HEK293T (cell line): ENCODE data around the gene AMN1.
"Not testable (repeated sequence)": the region's sequence is repeated elsewhere in the genome, so short reads cannot be mapped to it uniquely, and the experiment has no call there.

Experiments
- CTCF ChIA-PET: fragments of 350-600 bp; formaldehyde crosslinking; extraction: SDS; loops from one replicate; lab custom pipeline; 2021; ENCODE audit warnings: antibody characterized with exemption, inconsistent platforms; lab: Yijun Ruan, JAX
- POLR2A ChIA-PET: fragments of 350-600 bp; formaldehyde crosslinking; extraction: SDS; loops from one replicate; lab custom pipeline; 2020; ENCODE audit warnings: antibody characterized with exemption, inconsistent platforms; lab: Yijun Ruan, JAX
- DNase-seq: peaks from one replicate; pipeline ENCODE4 v3.0.0; 2012; ENCODE audit warnings: mixed read lengths; ENCODE audit errors: extremely low spot score
- ARNT ChIP-seq: fragments of 450-650 bp; IDR thresholded peaks from 2 replicates; pipeline ENCODE4 v1.6.1; 2017; ENCODE audit warnings: mild to moderate bottlenecking
- CTBP1 ChIP-seq: fragments of 450-650 bp; IDR thresholded peaks from 2 replicates; pipeline ENCODE4 v1.6.1; 2016; ENCODE audit warnings: borderline replicate concordance
- ELF4 ChIP-seq: fragments of 450-650 bp; IDR thresholded peaks from 2 replicates; pipeline ENCODE4 v1.6.1; 2017; ENCODE audit warnings: antibody characterized with exemption
- FOXA1 ChIP-seq: fragments of 450-650 bp; IDR thresholded peaks from 2 replicates; pipeline ENCODE4 v1.6.1; 2016; ENCODE audit warnings: mild to moderate bottlenecking
- FOXK2 ChIP-seq: fragments of 450-650 bp; IDR thresholded peaks from 2 replicates; pipeline ENCODE4 v1.6.1; 2016; ENCODE audit warnings: mild to moderate bottlenecking
- FOXM1 ChIP-seq: fragments of 450-650 bp; IDR thresholded peaks from 2 replicates; pipeline ENCODE4 v1.6.1; 2017; ENCODE audit warnings: mild to moderate bottlenecking, borderline replicate concordance
- HDGF ChIP-seq: fragments of 450-650 bp; IDR thresholded peaks from 2 replicates; pipeline ENCODE4 v1.6.1; 2017; ENCODE audit warnings: antibody characterized with exemption, borderline replicate concordance
- L3MBTL2 ChIP-seq: fragments of 450-650 bp; conservative IDR thresholded peaks from 2 replicates; pipeline ENCODE4 v1.6.1; 2016; ENCODE audit warnings: mild to moderate bottlenecking
- LEF1 ChIP-seq: fragments of 450-650 bp; IDR thresholded peaks from 2 replicates; pipeline ENCODE4 v1.6.1; 2017; ENCODE audit warnings: mild to moderate bottlenecking, borderline replicate concordance
- NFRKB ChIP-seq: fragments of 450-650 bp; IDR thresholded peaks from 2 replicates; pipeline ENCODE4 v1.6.1; 2016; ENCODE audit warnings: mild to moderate bottlenecking, moderate library complexity
- PKNOX1 ChIP-seq: fragments of 450-650 bp; IDR thresholded peaks from 2 replicates; pipeline ENCODE4 v1.6.1; 2016
- SP1 ChIP-seq: fragments of 450-650 bp; IDR thresholded peaks from 2 replicates; pipeline ENCODE4 v1.6.1; 2017
- SUZ12 ChIP-seq: fragments of 450-650 bp; IDR thresholded peaks from 2 replicates; pipeline ENCODE4 v1.6.1; 2016; ENCODE audit warnings: mild to moderate bottlenecking
- TARDBP ChIP-seq: fragments of 450-650 bp; IDR thresholded peaks from 2 replicates; pipeline ENCODE4 v1.6.1; 2016
- ZNF384 ChIP-seq: fragments of 450-650 bp; IDR thresholded peaks from 2 replicates; pipeline ENCODE4 v1.6.1; 2016

AMN1 gene

GRCh38 chr12:31750747-31751039, 21.9 kb upstream of the AMN1 start:
- POLR2A ChIA-PET, result no interaction called here

GRCh38 chr12:31749024-31749704, 20.3 kb upstream of the AMN1 start:
- no peak for DNase-seq
- TF ChIP-seq LEF1, result no peak
- no peak for TF ChIP-seq SP1
- no peak for TF ChIP-seq SUZ12
- no peak for TF ChIP-seq CTBP1
- no peak for TF ChIP-seq FOXA1
- no peak for TF ChIP-seq PKNOX1
- TF ChIP-seq NFRKB, result no peak
- ChIA-PET CTCF (no interaction called here), POLR2A (interaction anchor here (1.2 kb wide), 1 partner anchor 20 kb away, joined by 6 read pairs; the partner anchor contains the start of gene AMN1)

More at GRCh38 chr12:31750747-31751039, 21.9 kb upstream of the AMN1 start:
- no peak for DNase-seq
- CTCF ChIA-PET, result no interaction called here
- no peak for TF ChIP-seq FOXM1
- TF ChIP-seq FOXK2, result no peak
- no peak for TF ChIP-seq ELF4
- no peak for TF ChIP-seq CTBP1
- TF ChIP-seq FOXA1, result no peak
- no peak for TF ChIP-seq HDGF
- no peak for TF ChIP-seq ZNF384

- TF ChIP-seq NFRKB (no peak), LEF1 (no peak), ELF4 (no peak), FOXK2 (no peak), SP1 (no peak), FOXM1 (no peak), L3MBTL2 (no peak), PKNOX1 (no peak), ARNT (no peak)
- no peak for DNase-seq
- POLR2A ChIA-PET, result no interaction called here
- CTCF ChIA-PET, result no interaction called here
Measured at GRCh38 chr12:31745242-31745641, 16.4 kb upstream of the AMN1 start.

- DNase-seq, CTCF ChIA-PET, POLR2A ChIA-PET: not testable (repeated sequence)
Measured at GRCh38 chr12:31744363-31744762, 15.5 kb upstream of the AMN1 start.

GRCh38 chr12:31742891-31743290, 14.1 kb upstream of the AMN1 start:
- ChIA-PET POLR2A (no interaction called here), CTCF (no interaction called here)
- no peak for TF ChIP-seq LEF1
- TF ChIP-seq FOXK2, result no peak
- TF ChIP-seq ARNT, result no peak
- no peak for TF ChIP-seq PKNOX1
- DNase-seq, result no peak

GRCh38 chr12:31740628-31741027, 11.8 kb upstream of the AMN1 start:
- ChIA-PET POLR2A (no interaction called here), CTCF (no interaction called here)
- DNase-seq, result no peak
- TF ChIP-seq ELF4, result no peak

GRCh38 chr12:31737763-31738162, 8.9 kb upstream of the AMN1 start:
- DNase-seq, result no peak
- no peak for TF ChIP-seq SP1
- no peak for TF ChIP-seq TARDBP
- TF ChIP-seq HDGF, result no peak
- no peak for TF ChIP-seq ARNT
- TF ChIP-seq ELF4, result no peak
- TF ChIP-seq PKNOX1, result no peak
- TF ChIP-seq SUZ12, result no peak
- TF ChIP-seq LEF1, result no peak
- no peak for TF ChIP-seq ZNF384
- no peak for TF ChIP-seq CTBP1
- no peak for TF ChIP-seq FOXK2
- TF ChIP-seq L3MBTL2, result no peak
- CTCF ChIA-PET, result no interaction called here
- POLR2A ChIA-PET, result no interaction called here
